ENCODE data around the gene H2BK1.

H2BK1 gene

GRCh38 chr7:151244841-151245346 lies 34.6 kb upstream of the H2BK1 start:
- DNase-seq: no peak

DNA sequence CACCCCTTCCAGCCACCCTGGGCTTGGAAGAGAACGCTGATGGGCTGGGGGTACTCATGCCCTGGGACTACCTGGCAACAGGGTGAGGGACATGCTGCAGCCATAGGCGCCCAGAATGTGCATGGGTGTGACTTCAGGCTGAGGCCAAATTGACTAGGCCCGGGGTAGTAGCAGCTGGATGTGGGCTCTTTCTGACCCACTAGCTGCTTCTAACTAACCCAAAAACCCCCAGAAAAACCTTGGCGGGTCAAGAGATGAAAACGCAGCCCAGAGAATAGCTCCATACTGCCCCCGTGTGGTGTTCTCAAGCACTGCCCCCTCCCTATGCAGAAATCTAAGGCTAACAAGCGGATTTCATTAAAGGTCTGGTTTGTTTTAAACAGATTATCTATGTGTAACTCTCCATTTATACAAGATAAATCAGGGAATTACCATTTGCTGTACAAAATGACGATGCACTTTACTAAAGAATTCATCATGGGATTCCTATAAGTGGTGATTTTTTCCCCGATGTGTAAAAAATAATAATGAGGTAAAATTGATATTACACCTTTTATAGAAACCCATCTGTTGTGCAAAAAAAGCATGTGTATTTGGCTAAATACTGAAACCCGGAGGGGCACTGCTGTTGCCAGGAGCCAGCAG lies 34.0 kb upstream of the H2BK1 start:
- no peak for DNase-seq

DNA sequence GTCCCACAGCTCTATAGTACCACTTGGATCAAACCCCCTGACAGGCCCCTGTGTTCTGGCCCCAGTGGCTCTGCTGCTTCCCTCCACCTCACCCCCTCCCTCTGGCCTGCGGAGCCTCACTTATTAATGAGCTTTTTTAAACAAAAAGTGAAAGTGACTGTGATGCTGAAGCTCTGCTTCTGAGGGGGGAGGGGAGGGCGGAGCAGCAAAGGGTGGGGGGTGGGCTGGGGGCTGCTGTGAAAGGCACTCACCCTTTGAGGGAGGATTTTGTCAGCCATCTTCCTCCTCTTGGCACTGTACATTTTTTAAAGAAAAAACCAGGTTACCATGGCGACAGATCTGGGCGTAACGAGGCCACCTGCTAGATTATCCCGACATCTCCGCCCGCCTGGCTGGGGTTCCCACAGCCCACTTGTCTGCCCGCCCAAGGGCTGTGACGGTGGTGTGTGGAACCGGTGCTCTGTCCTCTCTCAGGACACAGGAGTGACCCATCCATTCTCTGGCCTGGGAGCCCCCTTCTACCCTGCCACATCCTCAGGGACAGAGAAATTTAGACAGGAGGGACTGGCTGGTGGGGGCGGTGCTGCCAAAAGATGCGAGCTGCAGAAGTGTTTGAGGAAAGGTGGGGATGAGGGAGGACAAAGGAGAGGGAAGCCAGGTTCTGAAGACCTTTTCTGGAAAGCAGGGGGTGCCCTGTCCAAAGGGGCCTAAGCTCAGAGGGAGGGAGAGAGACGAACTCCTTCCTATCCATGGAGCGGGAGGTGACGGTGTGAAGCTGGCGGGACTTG lies 33.3 kb upstream of the H2BK1 start:
- DNase-seq: no peak

GRCh38 chr7:151243045-151243349 lies 32.7 kb upstream of the H2BK1 start:
- no peak for DNase-seq

- DNase-seq: no peak
These were observed 32.1 kb upstream of the H2BK1 start for GRCh38 chr7:151242159-151243044.

DNA sequence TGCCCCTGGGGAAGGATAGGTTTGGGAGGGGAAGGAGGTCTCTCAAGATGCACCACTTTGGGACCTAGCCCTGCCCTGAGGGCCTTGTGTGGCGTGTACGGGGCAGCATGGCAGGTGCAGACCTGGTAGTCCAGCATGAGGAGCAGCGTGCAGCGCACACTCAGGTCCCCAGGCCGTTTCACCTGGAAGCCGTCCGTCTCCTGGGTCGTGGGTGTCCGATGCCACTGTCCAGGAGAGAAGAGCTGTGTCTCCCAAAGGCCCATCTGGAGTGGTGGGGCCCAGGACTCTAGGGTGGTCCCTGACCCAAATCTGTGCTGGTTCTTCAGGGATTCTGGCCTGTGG lies 31.4 kb upstream of the H2BK1 start:
- no peak for DNase-seq

DNA sequence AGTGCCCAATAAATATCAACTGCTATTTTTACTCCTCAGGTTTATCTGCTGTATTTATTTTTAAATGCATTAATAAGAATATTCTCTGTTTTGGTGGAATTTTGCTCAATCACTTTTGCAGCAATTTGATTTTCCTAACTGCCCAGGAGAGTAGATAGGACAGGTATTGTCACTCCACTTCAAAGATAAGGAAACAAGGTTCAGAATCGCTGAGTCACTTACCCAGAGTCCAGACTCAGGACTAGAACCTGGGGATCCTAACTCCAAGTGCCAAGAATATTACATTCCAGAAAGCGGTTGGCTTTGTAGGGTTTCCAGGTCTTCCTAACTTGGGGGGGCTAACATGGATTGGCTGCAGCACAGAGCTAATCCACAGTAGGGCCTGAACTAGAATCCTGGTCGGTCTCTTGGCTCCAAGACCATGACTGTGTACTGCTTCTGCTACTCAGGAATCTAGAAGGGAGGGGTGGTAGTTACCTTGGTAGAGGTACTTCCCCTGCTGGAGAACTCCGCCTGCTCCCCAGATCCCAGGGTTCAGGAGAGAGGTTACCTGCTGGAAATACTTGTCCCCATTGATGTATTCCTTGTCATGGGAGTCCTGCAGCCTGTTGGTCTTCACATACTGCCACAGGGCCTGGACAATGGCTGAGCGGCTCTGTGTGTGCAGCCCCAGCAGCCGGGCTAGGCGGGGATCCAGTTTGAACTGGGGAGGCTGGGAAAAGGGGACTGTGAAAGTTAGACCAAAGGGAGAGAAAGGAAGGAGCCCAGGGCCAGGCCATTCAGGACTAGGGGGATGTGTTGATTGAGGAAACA lies 30.9 kb upstream of the H2BK1 start:
- no peak for DNase-seq

DNA sequence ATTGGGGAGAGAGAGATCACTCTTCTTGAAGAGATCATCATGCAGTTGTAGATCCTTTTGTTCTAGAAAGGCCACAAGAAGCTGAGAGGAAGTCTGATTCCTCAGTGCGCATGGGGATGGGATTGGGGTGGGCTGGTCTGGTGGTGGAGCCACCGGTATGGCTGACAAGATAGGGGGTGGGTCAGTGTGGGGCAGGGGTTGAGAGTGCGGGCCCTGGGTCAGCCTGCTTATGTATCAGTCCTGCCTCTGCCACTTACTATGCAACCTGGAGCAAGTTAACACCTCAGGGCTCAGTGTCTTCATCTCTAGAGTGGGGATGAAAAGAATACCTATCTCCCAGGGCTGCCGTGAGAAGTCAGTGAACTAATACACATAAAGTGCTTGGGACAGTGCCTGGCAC lies 30.2 kb upstream of the H2BK1 start:
- DNase-seq: no peak

- no peak for DNase-seq
These were observed 29.7 kb upstream of the H2BK1 start for GRCh38 chr7:151239837-151240459.

- DNase-seq: no peak
These were observed 28.9 kb upstream of the H2BK1 start for GRCh38 chr7:151238924-151239836.

GRCh38 chr7:151238190-151238810 lies 28.0 kb upstream of the H2BK1 start:
- DNase-seq: no peak

DNA sequence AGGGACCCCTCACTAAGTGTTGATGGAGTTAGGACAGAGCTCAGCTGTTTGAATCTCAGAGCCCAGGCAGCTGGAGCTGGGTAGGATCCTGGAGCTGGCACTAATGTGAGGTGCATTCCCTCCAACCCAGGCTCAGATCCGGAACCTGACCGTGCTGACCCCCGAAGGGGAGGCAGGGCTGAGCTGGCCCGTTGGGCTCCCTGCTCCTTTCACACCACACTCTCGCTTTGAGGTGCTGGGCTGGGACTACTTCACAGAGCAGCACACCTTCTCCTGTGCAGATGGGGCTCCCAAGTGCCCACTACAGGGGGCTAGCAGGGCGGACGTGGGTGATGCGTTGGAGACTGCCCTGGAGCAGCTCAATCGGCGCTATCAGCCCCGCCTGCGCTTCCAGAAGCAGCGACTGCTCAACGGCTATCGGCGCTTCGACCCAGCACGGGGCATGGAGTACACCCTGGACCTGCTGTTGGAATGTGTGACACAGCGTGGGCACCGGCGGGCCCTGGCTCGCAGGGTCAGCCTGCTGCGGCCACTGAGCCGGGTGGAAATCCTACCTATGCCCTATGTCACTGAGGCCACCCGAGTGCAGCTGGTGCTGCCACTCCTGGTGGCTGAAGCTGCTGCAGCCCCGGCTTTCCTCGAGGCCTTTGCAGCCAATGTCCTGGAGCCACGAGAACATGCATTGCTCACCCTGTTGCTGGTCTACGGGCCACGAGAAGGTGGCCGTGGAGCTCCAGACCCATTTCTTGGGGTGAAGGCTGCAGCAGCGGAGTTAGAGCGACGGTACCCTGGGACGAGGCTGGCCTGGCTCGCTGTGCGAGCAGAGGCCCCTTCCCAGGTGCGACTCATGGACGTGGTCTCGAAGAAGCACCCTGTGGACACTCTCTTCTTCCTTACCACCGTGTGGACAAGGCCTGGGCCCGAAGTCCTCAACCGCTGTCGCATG lies 27.2 kb upstream of the H2BK1 start:
- no peak for DNase-seq

GRCh38 chr7:151236406-151236805 lies 26.1 kb upstream of the H2BK1 start:
- DNase-seq: no peak

- DNase-seq: no peak
These were observed 25.0 kb upstream of the H2BK1 start for GRCh38 chr7:151235091-151235787.

DNA sequence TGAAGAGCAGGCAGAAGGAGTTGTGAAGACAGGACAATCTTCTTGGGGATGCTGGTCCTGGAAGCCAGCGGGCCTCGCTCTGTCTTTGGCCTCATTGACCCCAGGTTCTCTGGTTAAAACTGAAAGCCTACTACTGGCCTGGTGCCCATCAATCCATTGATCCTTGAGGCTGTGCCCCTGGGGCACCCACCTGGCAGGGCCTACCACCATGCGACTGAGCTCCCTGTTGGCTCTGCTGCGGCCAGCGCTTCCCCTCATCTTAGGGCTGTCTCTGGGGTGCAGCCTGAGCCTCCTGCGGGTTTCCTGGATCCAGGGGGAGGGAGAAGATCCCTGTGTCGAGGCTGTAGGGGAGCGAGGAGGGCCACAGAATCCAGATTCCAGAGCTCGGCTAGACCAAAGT lies 23.5 kb upstream of the H2BK1 start:
- no peak for DNase-seq

DNA sequence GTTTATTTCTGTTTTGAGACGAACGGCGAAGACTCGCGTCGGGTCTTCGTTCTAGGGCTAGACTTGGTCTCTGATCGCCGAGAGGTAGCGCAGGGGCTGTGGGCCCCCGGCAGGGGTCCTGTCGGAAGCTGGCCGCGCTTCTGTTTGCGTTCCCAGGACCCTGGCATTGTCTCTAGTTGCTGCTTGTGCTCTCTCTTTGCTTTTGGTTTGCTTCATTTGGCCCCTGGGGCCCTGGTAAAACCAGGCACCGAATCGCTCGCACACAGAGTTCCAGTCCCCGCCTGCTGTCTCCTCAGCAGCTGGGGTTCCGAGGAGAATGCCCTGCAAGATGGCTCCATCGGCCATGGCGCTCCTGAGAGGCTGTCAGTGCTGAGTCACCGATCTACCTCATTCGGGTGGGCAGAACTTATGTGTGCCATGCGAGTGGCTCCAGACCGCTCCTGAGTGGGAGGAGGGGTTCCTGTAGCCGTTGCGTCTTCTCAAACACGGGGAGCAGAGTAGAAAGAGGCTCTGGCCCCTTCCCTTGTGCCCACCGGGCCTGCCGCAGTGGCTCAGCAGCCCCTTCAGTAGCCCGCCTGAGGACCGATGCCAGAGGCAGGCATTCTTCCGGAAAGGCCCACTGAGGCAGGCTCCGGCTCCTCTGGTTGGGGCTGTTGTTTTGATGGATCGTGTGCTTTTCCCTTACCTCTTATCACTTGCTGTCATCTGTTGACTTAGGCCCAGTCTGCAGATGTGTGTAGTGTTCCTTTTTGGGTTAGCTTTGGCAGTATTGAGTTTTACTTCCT lies 22.8 kb upstream of the H2BK1 start:
- no peak for DNase-seq

GRCh38 chr7:151232091-151232916 lies 22.0 kb upstream of the H2BK1 start, which contains the start of gene CHPF2:
CHPF2 (plus strand) TSS chr7:151232483; CDS start chr7:151234012, 1,529 bp downstream.
- DNase-seq: peak; percentile 41
